ENCODE results near the gene C6orf120.

Gene C6orf120

DNA sequence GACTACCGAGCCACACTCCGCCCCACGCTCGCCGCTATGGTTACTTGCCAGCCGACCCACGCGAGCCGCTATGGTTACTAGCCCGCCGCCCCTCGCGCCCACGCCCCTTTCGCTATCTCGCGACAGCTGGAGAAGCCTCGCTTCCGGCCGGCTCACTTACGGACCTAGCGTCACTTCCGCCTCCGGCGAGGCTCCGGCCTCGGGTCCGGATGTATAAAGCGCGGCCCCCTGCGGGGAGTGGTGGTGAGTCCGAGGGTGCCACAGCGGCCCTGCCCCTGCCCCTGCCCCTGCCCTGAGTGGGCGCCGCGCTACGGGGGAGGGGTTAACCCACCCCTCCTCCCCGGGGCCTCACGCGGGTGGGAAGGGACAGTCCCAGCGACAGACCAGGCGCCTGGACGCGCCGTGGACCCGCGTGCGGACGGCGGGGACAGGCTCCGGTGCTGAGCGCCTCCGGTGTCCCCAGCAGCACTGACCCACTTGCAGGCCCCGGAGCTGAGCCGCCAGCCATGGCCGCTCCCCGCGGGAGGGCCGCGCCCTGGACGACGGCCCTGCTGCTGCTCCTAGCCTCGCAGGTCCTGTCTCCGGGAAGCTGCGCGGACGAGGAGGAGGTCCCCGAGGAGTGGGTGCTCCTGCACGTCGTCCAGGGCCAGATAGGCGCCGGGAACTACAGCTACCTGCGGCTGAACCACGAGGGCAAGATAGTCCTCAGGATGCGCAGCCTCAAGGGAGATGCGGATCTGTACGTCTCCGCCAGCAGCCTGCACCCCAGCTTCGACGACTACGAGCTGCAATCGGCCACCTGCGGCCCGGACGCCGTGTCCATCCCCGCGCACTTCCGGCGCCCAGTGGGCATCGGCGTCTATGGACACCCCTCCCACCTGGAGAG lies at the start of gene C6orf120, which contains the start of gene WDR27:
Gene C6orf120 (plus strand): TSS at position 173 of the 886 bp plus-strand sequence. CDS start 334 bp downstream, at position 507.
Gene WDR27 (minus strand): TSS at position 76 of the 886 bp plus-strand sequence. CDS start 13,024 bp downstream, outside the sequence.
- peak; percentile 85 for DNase-seq (ENCODE audit: low spot score)

DNA sequence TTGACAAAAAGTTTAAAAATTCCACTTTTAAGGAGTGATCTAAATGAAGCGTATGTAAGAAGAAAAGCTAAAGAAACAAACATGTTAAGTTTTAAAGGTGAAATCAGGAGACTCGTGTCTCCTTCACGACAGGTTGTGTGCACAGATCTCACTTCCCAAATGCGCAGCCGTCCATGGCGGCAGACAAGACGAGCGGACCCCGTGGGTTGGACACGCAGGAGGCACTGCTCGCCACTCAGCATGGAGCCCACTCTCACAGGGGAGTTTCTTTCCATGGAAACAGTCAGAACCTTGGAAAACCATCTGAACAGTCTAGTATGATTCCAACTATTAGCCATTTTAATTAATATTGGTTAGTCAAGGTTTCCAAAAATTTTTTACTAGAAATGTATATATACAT lies 49.0 kb upstream of the C6orf120 start:
- no peak for DNase-seq (ENCODE audit: low spot score)

GRCh38 chr6:169653691-169654090 lies 48.2 kb upstream of the C6orf120 start:
- DNase-seq (ENCODE audit: low spot score): no peak

GRCh38 chr6:169654598-169655391 lies 47.1 kb upstream of the C6orf120 start:
- DNase-seq (ENCODE audit: low spot score): no peak

GRCh38 chr6:169656546-169657283 lies 45.2 kb upstream of the C6orf120 start:
- DNase-seq (ENCODE audit: low spot score): no peak

DNA sequence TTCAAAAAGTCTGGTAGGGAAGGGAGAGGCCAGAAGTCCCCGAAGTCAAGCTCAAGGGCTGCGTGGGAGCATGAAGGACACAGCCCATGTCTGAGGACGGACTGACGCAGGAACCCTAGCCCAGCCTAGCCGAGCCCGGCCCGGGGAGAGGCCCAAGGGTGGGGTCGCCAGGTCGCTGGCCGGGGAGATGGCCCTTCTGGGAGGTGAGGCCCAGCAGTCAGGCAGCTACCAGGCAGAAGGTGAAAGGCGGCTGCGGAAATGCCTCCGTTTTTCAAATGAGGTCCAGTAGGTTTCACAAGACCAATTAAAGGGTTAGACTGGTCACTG lies 44.7 kb upstream of the C6orf120 start:
- no peak for DNase-seq (ENCODE audit: low spot score)

DNA sequence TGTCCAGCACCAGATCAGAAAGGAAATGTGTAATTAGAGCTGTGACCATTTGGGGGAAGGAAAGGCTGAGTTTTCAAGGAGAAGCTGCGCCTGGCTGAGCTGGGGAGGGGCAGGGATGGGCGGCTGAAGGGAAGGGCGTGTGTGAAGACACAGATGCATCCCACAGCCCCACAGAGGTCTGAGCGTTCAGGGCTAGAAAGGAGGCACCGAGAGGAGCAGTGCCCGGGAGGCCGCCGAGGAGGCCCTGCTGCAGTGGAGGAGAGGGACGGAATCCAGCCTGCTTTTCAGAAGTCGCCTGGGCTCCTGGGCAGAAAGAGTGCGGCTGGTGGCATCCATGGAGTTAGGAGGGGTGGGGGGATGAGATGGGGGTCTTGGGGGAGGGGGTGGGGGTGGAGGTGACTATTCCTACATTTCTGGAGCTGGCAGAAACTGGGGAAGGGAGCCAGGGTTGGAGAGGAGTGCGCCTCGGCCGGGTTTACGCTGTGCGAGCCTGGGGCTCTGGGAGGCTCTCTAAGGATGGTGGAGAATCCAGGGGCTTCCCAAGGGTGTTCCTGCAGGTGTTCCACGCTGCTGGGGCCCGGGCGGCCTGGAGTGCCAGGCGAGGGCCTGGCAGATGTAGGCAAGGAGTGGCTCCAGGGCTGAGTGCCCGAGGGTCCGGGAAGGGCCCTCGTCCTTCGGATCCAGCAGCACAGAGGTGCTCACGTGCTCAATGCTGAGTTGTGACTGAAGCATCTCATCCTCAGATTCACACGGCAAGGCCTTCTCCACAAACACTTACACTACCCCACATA lies 41.9 kb upstream of the C6orf120 start:
- no peak for DNase-seq (ENCODE audit: low spot score)

GRCh38 chr6:169660751-169661390 lies 41.1 kb upstream of the C6orf120 start:
- no peak for DNase-seq (ENCODE audit: low spot score)

- DNase-seq (ENCODE audit: low spot score): no peak
Observed at GRCh38 chr6:169661391-169661756, 40.6 kb upstream of the C6orf120 start.

- DNase-seq (ENCODE audit: low spot score): no peak
Observed at GRCh38 chr6:169663468-169663867, 38.5 kb upstream of the C6orf120 start.

DNA sequence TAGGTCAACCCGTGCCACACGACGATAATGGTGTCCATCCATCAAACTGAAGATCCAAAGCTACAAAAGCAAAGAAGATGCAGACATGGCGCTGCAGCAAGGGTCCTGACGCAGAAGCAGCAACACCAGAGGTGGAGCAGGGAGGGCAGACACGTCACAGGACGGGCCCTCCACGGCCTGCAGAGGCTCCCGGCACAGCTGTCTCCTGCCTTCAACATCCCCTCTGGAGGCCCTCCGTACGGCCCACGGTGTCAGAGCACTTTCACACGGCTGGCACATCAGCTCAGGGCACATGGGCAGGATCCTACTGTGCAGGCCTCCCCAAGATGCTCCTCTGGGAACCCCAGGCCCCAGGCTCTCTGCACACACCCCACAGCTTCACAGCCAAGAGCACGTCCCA lies 37.7 kb upstream of the C6orf120 start:
- DNase-seq (ENCODE audit: low spot score): no peak

DNA sequence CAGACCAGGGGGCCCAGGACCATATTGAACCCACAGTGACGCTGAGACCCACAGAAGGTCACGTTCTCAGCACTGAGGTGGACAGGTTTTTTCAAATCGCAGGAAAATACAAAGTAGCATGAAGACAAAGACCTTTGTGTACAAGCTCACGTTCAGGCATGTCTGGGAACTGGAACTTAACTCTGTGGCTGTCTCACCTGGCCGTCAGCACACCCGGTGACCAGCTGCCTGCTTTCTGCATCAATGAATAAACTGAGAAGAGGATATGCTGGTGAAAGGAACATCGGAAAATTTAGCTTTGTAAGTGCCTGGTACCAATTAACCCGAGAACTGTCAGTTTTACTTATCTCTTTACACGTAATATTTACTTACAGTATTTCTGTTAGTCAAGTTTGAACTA lies 36.6 kb upstream of the C6orf120 start:
- DNase-seq (ENCODE audit: low spot score): no peak

DNA sequence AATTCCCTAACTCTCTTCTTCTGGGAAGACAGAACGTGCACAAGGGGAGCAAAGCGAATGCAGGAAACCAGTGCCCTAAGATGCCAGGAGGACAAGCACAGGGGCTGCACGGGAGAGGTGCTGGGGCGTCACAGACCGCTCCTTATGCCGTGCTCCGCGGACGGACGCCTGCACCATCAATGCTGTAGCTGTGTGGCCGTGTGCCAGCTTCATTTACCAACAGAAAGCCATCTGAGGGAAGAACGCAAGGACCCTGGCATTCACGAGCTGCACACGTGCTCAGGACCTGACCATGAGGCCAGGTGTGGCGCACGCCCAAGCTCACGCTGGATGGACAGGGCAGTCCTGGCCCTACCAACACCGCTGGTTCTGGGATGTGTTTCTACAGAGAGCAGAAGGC lies 35.5 kb upstream of the C6orf120 start:
- DNase-seq (ENCODE audit: low spot score): no peak

- DNase-seq (ENCODE audit: low spot score): no peak
Observed at GRCh38 chr6:169667716-169668115, 34.2 kb upstream of the C6orf120 start.

- no peak for DNase-seq (ENCODE audit: low spot score)
Observed at GRCh38 chr6:169668203-169668847, 33.6 kb upstream of the C6orf120 start.

- no peak for DNase-seq (ENCODE audit: low spot score)
Observed at GRCh38 chr6:169669147-169669546, 32.8 kb upstream of the C6orf120 start.

GRCh38 chr6:169669889-169670288 lies 32.0 kb upstream of the C6orf120 start:
- DNase-seq (ENCODE audit: low spot score): no peak

DNA sequence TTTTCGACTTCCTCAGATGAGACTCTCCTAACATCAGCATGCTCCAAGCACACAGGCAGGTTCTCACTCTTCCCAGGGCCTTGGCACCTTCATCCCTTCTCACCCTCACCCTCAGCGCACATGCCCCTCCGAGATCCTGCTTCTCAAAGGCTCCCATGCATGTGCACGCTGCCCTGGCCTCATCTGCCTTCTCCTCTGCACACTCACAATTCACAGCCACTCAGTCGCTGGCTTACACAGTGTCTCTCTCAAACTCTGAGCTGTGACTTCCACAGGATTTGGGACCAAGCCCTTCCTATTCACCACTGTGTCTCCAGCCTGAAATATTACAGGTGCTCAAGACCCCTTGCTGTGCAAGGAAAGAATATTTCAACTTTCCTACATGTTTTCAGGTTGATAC lies 30.4 kb upstream of the C6orf120 start:
- no peak for DNase-seq (ENCODE audit: low spot score)

DNA sequence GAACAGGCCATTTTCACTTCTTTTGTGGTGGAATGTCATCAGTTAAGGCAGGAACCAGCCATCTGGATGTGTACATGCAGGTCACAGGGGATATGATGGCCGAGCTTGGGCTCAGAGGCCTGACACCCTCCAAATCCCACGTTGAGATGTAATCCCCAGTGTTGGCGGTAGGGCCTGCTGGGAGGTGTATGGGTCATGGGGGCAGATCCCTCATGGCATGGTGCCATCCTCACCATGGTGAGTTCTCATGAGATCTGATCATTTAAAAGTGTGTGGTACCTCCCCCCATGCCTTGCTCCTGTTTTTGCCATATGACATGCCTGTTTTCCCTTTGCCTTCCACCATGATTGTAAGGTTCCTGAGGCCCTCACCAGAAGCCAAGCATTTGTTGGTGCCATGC lies 26.9 kb upstream of the C6orf120 start:
- DNase-seq (ENCODE audit: low spot score): no peak

DNA sequence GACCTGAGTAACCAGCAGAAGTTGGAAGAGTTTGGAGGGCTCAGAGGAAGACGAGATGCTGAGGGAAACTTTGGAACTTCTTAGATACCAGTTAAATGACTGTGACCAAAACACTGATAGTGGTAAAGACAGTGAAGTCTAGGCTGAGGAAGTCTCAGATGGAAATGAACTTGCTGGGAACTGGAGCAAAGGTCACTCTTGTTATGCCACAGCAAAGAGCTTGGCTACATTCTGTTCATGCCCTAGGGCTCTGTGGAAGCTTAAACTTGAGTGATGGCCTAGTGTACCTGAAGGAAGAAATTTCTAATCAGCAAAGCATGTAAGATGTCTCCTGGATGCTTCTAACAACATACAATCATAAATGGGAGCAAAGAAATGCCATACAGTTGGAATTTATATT lies 24.8 kb upstream of the C6orf120 start:
- DNase-seq (ENCODE audit: low spot score): no peak

- DNase-seq (ENCODE audit: low spot score): no peak
Observed at GRCh38 chr6:169678342-169678741, 23.6 kb upstream of the C6orf120 start.

Measured in HuH-7.5 (cell line).